ENCODE results near the gene TBX1.

TBX1 gene

GRCh38 chr22:19734837-19735382 lies 25.7 kb upstream of the TBX1 start:
- POLR2A ChIA-PET: no interaction called here
- TF ChIP-seq CTCF (IDR thresholded peaks at IDR 0.05; ENCODE audit: insufficient read depth, low read length, missing control alignments): no peak
- CTCF ChIA-PET: interaction anchor here (1.0 to 7.0 kb wide), 4 partner anchors 168 to 208 kb away, joined by 3 to 444 read pairs (median 67); no protein-coding TSS in a partner anchor
- H3K4me3 ChIP-seq (ENCODE audit: low read depth, low read length): no peak overlapping the region
- DNase-seq (ENCODE audit: low read depth, low spot score): no peak

GRCh38 chr22:19735665-19736510 lies 24.7 kb upstream of the TBX1 start:
- H3K4me3 ChIP-seq (ENCODE audit: low read depth, low read length): no peak overlapping the region
- CTCF ChIA-PET: interaction anchor here (1.4 kb wide), 1 partner anchor 174 kb away, joined by 9 read pairs; no protein-coding TSS in a partner anchor
- TF ChIP-seq CTCF (IDR thresholded peaks at IDR 0.05; ENCODE audit: insufficient read depth, low read length, missing control alignments): no peak
- DNase-seq (ENCODE audit: low read depth, low spot score): no peak
- POLR2A ChIA-PET: no interaction called here

GRCh38 chr22:19737846-19738663 lies 22.5 kb upstream of the TBX1 start:
- DNase-seq (ENCODE audit: low read depth, low spot score): no peak
- TF ChIP-seq CTCF (IDR thresholded peaks at IDR 0.05; ENCODE audit: insufficient read depth, low read length, missing control alignments): no peak
- ChIA-PET CTCF (interaction anchor here (1.1 kb wide), 1 partner anchor 12 kb away, joined by 3 read pairs; no protein-coding TSS in a partner anchor), POLR2A (no interaction called here)
- H3K4me3 ChIP-seq (ENCODE audit: low read depth, low read length): no peak overlapping the region

- DNase-seq (ENCODE audit: low read depth, low spot score): no peak
- H3K4me3 ChIP-seq (ENCODE audit: low read depth, low read length): no peak overlapping the region
- TF ChIP-seq CTCF (IDR thresholded peaks at IDR 0.05; ENCODE audit: insufficient read depth, low read length, missing control alignments): no peak
- CTCF ChIA-PET: interaction anchor here (1.1 to 1.5 kb wide), 2 partner anchors 8 to 11 kb away, joined by 3 to 6 read pairs; no protein-coding TSS in a partner anchor
- POLR2A ChIA-PET: no interaction called here
Observed at GRCh38 chr22:19738664-19739447, 21.7 kb upstream of the TBX1 start.

GRCh38 chr22:19739448-19739895 lies 21.1 kb upstream of the TBX1 start:
- no peak overlapping the region for H3K4me3 ChIP-seq (ENCODE audit: low read depth, low read length)
- CTCF ChIA-PET: interaction anchor here (1.0 to 1.5 kb wide), 3 partner anchors 8 to 171 kb away, joined by 3 to 6 read pairs (median 3); no protein-coding TSS in a partner anchor
- DNase-seq (ENCODE audit: low read depth, low spot score): no peak
- POLR2A ChIA-PET: no interaction called here
- no peak for TF ChIP-seq CTCF (IDR thresholded peaks at IDR 0.05; ENCODE audit: insufficient read depth, low read length, missing control alignments)

Data from AG04449 (cell line).